ENCODE data around the gene TANGO2. TPM values are rescaled to one million over a fixed set of nuclear protein-coding genes. Genes with fewer than 3 reads are reported as not detected.

The TANGO2 gene
- total RNA-seq, 3 donors from 2014 or later = 17.5 to 29.7 (median 27.6) TPM

DNA sequence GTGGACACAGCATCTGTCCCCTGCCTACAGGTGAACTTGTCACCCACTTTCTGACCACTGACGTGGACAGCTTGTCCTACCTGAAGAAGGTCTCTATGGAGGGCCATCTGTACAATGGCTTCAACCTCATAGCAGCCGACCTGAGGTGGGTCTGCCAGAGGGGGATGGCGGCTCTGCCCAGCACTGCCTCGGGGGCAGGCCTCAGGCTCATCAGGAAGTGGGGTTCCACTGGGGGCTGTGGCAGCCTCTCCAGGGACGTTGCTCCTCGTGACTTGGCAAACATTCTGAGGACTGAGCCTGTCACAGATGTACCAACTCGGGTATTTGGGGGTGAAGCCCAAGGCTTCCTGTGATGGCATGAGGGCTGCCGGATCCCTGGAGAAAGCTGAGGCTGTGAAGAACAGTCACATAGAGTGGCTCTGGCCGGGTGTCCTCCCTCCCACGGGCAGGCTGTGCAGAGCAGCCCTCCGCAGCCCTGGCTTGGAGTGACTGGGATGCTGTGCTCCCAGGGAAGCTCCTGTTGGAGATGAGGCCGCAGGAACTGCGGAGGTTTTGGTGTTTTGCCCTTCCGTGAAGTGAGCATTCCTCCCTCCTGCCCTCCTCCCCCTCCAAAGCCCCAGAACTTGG, 32.6 kb downstream of the TANGO2 start:
- TF ChIP-seq, protein P1, sequence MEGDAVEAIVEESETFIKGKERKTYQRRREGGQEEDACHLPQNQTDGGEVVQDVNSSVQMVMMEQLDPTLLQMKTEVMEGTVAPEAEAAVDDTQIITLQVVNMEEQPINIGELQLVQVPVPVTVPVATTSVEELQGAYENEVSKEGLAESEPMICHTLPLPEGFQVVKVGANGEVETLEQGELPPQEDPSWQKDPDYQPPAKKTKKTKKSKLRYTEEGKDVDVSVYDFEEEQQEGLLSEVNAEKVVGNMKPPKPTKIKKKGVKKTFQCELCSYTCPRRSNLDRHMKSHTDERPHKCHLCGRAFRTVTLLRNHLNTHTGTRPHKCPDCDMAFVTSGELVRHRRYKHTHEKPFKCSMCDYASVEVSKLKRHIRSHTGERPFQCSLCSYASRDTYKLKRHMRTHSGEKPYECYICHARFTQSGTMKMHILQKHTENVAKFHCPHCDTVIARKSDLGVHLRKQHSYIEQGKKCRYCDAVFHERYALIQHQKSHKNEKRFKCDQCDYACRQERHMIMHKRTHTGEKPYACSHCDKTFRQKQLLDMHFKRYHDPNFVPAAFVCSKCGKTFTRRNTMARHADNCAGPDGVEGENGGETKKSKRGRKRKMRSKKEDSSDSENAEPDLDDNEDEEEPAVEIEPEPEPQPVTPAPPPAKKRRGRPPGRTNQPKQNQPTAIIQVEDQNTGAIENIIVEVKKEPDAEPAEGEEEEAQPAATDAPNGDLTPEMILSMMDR (IDR thresholded peaks at IDR 0.05) = no peak
- Histone ChIP-seq H3K36me3 (ENCODE audit: low read depth) (peaks cover 4% of the 10 kb centered on the region), H3K4me1 (ENCODE audit: low read depth) (no peaks in the 10 kb centered on the region), H3K9me3 (no peaks in the 10 kb centered on the region), H3K4me3 (no peak overlapping the region)
- DNase-seq = no peak
- intact Hi-C loops (cut with DNase I, micrococcal nuclease) = no loop called here
- ATAC-seq = no peak

DNA sequence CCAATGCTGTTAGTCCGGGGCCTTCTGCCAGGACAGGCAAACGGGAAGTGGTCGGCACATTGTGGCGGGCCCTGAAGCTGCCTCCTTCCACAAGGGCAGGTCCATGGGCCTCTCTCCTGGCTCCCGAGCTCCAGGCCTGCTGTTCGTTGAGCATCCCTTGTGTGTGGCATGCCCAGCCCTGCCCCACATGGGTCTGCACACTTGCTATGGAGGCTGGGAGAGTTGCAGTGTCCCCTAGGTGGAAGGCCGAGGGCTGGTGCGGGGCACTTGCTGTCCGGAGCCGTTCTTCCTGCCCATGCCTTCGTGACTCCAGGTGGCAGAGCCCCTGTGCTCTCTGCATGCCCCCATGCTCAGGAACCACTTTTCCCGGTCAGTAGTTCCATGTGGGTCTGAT, 33.1 kb downstream of the TANGO2 start:
- TF ChIP-seq, protein P1 (IDR thresholded peaks at IDR 0.05) = no peak
- Histone ChIP-seq H3K4me3 (no peak overlapping the region), H3K9me3 (no peaks in the 10 kb centered on the region), H3K36me3 (ENCODE audit: low read depth) (peaks cover 4% of the 10 kb centered on the region), H3K4me1 (ENCODE audit: low read depth) (no peaks in the 10 kb centered on the region)
- ATAC-seq = no peak
- no peak for DNase-seq
- intact Hi-C loops (cut with DNase I, micrococcal nuclease) = no loop called here

DNA sequence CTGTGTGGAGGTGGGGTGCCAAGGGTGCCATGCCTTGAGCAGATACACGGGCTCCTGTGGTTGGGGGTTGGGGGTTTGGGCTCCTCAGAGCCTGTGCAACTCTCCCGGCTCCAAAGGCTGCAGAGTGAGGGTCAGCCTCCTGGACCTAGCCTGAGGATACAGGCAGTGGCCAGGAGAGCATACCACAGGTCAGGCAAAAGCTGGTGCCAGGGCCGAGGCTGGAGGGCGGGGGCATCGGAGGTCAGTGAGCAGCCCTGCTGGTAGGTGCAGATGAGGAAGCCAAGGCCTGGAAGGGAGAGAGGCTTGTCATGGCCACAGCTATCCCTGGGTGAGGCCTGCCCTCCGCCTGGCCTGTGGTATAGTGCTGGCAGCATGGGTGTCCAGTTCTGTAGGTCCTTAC, 33.6 kb downstream of the TANGO2 start:
- DNase-seq (no peak), ATAC-seq (no peak)
- H3K4me1 ChIP-seq (ENCODE audit: low read depth) = no peaks in the 10 kb centered on the region
- H3K4me3 ChIP-seq = no peak overlapping the region
- TF ChIP-seq, protein P1 (IDR thresholded peaks at IDR 0.05) = no peak
- H3K9me3 ChIP-seq = no peaks in the 10 kb centered on the region
- peaks cover 4% of the 10 kb centered on the region for H3K36me3 ChIP-seq (ENCODE audit: low read depth)
- intact Hi-C loops (cut with DNase I, micrococcal nuclease) = no loop called here

DNA sequence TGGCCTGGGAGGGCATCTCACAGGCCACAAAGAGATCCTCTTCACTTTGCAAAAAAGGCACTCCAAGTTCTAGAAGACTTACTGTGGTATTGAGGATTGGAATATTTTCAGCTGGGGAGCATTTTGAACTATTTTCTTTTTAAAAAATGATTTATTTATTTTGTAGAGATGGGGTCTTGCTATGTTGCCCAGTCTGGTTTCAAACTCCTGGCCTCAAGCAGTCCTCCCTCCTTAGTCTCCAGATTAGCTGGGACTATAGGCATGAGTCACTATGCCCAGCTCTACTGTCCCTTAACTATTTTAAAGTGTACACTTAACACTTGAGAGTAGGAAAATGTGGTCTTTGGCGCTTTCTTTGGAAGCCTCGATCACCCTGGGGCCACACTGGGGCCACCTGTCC, 34.2 kb downstream of the TANGO2 start:
- peaks cover 4% of the 10 kb centered on the region for H3K36me3 ChIP-seq (ENCODE audit: low read depth)
- ATAC-seq = no peak

DNA sequence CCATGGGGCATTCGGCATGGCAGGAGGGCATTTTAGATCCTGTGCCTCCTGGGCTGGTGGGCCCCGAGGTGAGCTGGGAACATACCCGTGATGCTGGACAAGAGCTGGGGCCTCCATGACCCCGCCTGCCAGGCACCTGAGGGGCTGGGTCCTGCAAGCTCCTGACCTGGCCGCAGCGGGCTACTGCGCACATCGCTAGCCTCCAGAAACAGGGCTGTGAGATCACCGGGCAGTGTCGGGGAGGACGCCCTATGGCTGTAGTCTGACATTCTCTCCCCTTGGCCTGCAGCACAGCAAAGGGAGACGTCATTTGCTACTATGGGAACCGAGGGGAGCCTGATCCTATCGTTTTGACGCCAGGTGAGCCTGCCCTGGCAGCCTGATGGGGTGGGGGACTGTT, 34.7 kb downstream of the TANGO2 start:
- H3K9me3 ChIP-seq = no peaks in the 10 kb centered on the region
- H3K4me1 ChIP-seq (ENCODE audit: low read depth) = no peaks in the 10 kb centered on the region
- DNase-seq (no peak), ATAC-seq (no peak)
- H3K4me3 ChIP-seq = no peak overlapping the region
- peaks cover 4% of the 10 kb centered on the region for H3K36me3 ChIP-seq (ENCODE audit: low read depth)
- TF ChIP-seq, protein P1 (IDR thresholded peaks at IDR 0.05) = no peak
- intact Hi-C loops (cut with DNase I, micrococcal nuclease) = no loop called here

More for the DNA sequence above, 34.2 kb downstream of the TANGO2 start:
- Histone ChIP-seq H3K9me3 (no peaks in the 10 kb centered on the region), H3K4me3 (no peak overlapping the region), H3K4me1 (ENCODE audit: low read depth) (no peaks in the 10 kb centered on the region)
- intact Hi-C loops (cut with DNase I, micrococcal nuclease) = no loop called here
- TF ChIP-seq, protein P1 (IDR thresholded peaks at IDR 0.05) = no peak
- DNase-seq = no peak

DNA sequence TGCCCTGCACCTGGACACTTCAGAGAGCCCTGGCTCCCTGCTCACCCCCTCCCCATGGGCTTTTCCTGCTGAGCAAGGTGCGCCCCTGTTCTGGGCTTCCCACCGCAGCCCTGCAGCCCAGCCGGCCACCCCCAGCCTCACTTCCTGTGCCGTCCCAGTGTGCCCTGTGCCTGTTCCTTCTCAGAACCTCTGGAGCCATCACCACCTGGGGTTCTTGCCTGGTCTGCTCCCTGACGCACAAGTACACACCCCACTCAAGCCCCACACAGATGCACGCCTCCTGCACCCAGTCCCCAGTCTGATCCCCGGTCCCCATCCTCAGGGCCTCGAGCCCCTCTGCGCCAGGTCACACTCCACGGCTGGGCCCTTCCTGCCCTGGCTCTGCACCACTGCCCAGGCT, 35.3 kb downstream of the TANGO2 start:
- ATAC-seq (no peak), DNase-seq (no peak)
- no peaks in the 10 kb centered on the region for H3K9me3 ChIP-seq
- peaks cover 4% of the 10 kb centered on the region for H3K36me3 ChIP-seq (ENCODE audit: low read depth)
- no peak overlapping the region for H3K4me3 ChIP-seq
- no peaks in the 10 kb centered on the region for H3K4me1 ChIP-seq (ENCODE audit: low read depth)
- intact Hi-C loops (cut with DNase I, micrococcal nuclease) = no loop called here
- TF ChIP-seq, protein P1 (IDR thresholded peaks at IDR 0.05) = no peak

All from mucosa of descending colon (tissue), 3 donors.